ENCODE measurements around the gene APBB2. TPM values are rescaled to one million over a fixed set of nuclear protein-coding genes. Genes with fewer than 3 reads are reported as not detected.
"Not testable (repeated sequence)": the region's sequence is repeated elsewhere in the genome, so short reads cannot be mapped to it uniquely, and the experiment has no call there.

Gene APBB2
- total RNA-seq, 2 experiments from 2014 or later = 0.93 to 13.6 TPM

DNA sequence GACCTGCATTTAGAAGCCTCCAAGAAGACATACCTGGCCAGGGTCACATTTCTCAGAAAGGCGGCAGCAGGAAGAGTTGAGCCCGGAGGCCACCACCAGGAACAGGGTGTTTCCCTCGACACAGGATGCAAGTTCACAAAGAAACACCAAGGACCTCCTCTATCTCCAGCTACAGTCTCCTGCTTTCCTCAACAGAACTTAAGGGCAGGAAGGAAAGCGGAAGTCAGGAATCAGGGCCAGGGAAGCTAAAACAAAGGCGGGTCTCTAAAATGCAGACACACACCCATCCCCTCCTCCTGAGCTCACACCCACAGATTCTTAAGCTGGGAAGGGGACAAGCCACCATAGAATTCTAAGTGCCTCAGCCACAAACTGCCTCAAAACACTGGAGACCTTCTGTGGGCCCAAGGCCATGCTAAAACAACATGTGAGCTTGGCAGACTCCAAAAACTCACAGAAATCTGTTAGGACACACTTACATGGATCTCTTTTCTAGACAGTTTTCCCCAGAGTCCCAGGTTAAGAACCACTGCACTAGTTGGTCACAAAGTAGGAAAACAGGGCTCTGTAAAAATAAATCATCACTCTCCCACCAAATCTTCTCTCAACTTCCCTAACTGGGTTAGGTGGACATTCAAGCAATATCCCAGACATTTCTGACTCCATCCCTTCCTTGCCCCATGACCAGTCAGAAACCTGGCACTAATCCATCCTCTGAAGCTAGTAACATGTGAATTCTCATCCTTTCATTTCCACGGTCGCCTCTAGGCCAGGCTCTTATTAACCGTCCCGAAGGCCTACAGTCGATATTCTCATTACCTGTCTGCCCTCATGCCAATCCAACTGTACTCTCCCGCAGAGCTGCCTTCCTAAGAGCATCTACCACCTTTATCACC is 163.2 kb downstream of the APBB2 start:
- Mint-ChIP-seq H3K4me3 (no peak overlapping the region), H3K27ac (no peak overlapping the region), H3K9me3 (ENCODE audit: low read depth) (no peaks in the 10 kb centered on the region), H3K36me3 (no peaks in the 10 kb centered on the region), H3K4me1 (no peaks in the 10 kb centered on the region), H3K27me3 (no peaks in the 10 kb centered on the region)
- ATAC-seq (no peak), DNase-seq (no peak)
- CTCF ChIA-PET = no interaction called here

DNA sequence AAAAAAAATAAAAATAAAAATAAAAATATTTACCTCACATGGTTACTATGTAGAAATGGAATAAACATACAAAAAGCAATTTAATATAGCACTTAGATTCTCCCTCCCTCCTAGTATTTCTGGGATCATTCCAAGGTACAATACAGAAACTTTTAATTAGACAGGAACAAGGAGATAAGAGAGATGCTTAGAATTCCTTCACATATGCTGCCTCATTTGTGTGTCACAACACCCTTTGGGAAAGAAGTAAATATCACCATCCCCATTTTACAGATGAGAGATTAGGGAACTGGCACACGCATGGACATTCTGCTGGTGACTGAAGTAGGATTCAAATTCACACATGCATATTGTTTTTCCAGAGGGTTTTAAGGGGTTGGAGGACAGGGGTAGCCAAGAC is 164.2 kb downstream of the APBB2 start:
- Mint-ChIP-seq H3K4me1 (no peaks in the 10 kb centered on the region), H3K9me3 (ENCODE audit: low read depth) (peaks cover 2% of the 10 kb centered on the region)
- no peak for DNase-seq

DNA sequence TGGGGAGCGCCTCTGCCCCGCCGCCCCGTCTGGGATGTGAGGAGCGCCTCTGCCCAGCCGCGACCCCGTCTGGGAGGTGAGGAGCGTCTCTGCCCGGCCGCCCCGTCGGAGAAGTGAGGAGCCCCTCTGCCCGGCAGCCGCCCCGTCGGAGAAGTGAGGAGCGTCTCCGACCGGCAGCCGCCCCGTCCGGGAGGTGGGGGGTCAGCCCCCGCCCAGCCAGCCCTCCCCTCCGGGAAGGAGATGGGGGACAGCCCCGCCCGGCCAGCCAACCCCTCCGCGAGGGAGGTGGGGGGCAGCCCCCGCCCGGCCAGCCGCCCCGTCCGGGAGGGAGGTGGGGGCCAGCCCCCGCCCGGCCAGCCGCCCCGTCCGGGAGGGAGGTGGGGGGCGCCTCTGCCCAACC is 165.2 kb downstream of the APBB2 start:
- not testable (repeated sequence) for H3K36me3 Mint-ChIP-seq, H3K4me1 Mint-ChIP-seq

More for the DNA sequence above, 164.2 kb downstream of the APBB2 start:
- H3K27ac Mint-ChIP-seq = no peak overlapping the region
- H3K36me3 Mint-ChIP-seq = no peaks in the 10 kb centered on the region
- ATAC-seq = no peak
- H3K4me3 Mint-ChIP-seq = no peak overlapping the region
- no peaks in the 10 kb centered on the region for H3K27me3 Mint-ChIP-seq
- CTCF ChIA-PET = no interaction called here

DNA sequence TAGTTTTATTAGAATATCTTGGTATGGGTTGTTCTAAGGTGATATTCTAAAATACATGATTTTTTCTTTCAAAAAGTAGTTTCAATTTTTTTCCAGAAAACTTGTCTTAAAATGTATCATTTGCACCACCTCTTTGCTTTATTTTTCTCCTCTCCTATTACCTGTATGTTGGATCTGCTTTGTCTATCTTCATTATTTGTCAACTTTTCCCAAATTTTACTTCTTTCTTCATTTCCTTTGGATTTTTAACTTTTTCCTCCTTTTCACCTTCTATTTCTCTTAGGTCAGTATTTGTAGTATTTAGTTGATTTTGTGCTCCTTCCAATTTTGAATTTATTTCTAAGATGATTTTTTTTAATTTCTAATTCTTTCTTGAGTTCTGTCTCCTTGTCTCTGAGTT is 169.6 kb downstream of the APBB2 start:
- Mint-ChIP-seq H3K4me1 (no peaks in the 10 kb centered on the region), H3K36me3 (no peaks in the 10 kb centered on the region), H3K4me3 (no peak overlapping the region), H3K9me3 (ENCODE audit: low read depth) (peaks cover 6% of the 10 kb centered on the region), H3K27me3 (no peaks in the 10 kb centered on the region), H3K27ac (no peak overlapping the region)
- DNase-seq (no peak), ATAC-seq (no peak)
- CTCF ChIA-PET = no interaction called here

More for the DNA sequence above, 165.2 kb downstream of the APBB2 start:
- H3K27ac Mint-ChIP-seq; H3K27me3 Mint-ChIP-seq; CTCF ChIA-PET; ATAC-seq; DNase-seq; H3K4me3 Mint-ChIP-seq; H3K9me3 Mint-ChIP-seq (ENCODE audit: low read depth): not testable (repeated sequence)

DNA sequence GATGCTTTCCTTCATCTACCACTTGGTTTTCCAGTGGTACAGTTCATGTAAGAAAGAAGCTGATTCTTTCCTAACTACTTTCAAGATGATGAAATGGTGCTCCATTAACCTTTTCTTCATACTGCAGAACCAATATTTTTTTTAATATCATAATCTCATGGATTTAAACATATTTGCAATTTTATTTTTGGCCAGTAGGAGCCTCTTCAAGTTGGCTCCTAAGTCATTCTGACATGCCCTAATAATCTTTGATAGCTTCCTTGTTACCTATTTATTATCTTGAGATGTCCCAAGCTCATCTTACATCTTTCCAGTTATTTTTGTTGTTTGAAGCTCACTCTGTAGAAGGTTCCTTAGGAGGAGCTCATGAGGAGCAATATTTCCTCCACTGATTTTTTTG is 170.2 kb downstream of the APBB2 start:
- no peaks in the 10 kb centered on the region for H3K27me3 Mint-ChIP-seq
- no peak overlapping the region for H3K27ac Mint-ChIP-seq
- DNase-seq (no peak), ATAC-seq (no peak)
- no peak overlapping the region for H3K4me3 Mint-ChIP-seq
- CTCF ChIA-PET = no interaction called here
- no peaks in the 10 kb centered on the region for H3K4me1 Mint-ChIP-seq
- no peaks in the 10 kb centered on the region for H3K36me3 Mint-ChIP-seq
- peaks cover 6% of the 10 kb centered on the region for H3K9me3 Mint-ChIP-seq (ENCODE audit: low read depth)

DNA sequence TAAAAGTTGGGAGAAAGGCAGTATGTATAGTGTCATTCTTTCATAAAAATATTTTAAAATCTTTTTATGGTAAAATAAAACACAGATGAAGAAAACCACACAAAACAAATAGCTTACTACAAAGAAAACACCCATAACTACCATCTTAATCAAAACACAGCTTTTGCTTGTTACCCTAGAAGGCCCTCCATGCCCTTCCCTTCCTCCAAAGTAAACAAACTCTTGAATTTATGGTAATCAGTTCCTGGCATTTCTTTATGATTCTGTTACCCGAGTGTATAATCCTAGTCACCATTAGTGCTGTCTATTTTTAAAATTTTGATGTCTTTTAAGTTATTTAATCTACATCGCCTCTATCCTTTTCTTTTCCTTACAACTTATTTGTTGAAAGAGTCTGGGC is 170.9 kb downstream of the APBB2 start:
- no peaks in the 10 kb centered on the region for H3K4me1 Mint-ChIP-seq
- H3K36me3 Mint-ChIP-seq = no peaks in the 10 kb centered on the region
- ATAC-seq (no peak), DNase-seq (no peak)
- H3K4me3 Mint-ChIP-seq = no peak overlapping the region
- H3K27me3 Mint-ChIP-seq = peaks cover under 1% of the 10 kb centered on the region
- no peak overlapping the region for H3K27ac Mint-ChIP-seq
- H3K9me3 Mint-ChIP-seq (ENCODE audit: low read depth) = peaks cover 6% of the 10 kb centered on the region
- CTCF ChIA-PET = no interaction called here

DNA sequence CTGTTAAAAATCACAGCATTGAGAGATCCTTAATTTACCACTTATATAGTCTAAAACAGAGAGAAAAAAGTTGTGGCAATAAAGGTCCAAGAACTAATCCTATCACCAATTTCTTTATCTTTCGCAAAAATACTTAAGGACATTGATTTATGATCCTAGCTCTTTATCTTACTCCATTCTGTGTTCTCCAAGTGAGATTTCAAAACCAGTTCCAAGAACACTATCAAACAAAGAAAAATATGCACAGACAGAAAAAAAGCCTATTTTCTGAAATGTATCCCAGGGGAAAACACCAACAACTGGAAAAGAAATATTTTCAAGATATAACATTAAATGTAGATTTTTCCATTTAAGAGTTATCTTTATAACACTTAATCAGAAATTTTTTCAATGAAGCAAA is 172.8 kb downstream of the APBB2 start:
- Mint-ChIP-seq H3K4me3 (no peak overlapping the region), H3K27ac (no peak overlapping the region), H3K4me1 (no peaks in the 10 kb centered on the region), H3K36me3 (no peaks in the 10 kb centered on the region), H3K9me3 (ENCODE audit: low read depth) (peaks cover 6% of the 10 kb centered on the region), H3K27me3 (peaks cover 2% of the 10 kb centered on the region)
- ATAC-seq (no peak), DNase-seq (no peak)
- CTCF ChIA-PET = no interaction called here

DNA sequence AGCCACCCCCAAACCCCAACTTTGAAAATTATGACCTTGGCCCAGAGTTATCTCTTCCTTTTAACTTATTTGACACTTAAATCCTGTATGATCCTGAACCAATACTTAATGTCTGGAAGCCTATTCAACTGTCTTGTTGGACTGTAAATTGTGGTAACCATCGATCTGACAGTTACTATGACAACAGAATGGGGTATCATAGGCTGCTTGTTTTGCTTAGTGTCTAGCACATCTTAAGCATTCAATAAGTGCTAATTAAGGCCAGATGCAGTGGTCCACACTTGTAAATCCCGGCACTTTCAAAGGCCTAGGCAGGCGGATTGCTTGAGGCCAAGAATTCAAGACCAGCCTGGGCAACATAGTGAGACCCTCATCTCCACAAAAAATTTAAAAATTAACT is 175.0 kb downstream of the APBB2 start:
- DNase-seq = no peak
- no peak overlapping the region for H3K27ac Mint-ChIP-seq
- ATAC-seq = no peak
- H3K9me3 Mint-ChIP-seq (ENCODE audit: low read depth) = no peaks in the 10 kb centered on the region
- CTCF ChIA-PET = no interaction called here
- no peaks in the 10 kb centered on the region for H3K36me3 Mint-ChIP-seq
- H3K4me3 Mint-ChIP-seq = no peak overlapping the region
- no peaks in the 10 kb centered on the region for H3K4me1 Mint-ChIP-seq
- peaks cover 2% of the 10 kb centered on the region for H3K27me3 Mint-ChIP-seq

DNA sequence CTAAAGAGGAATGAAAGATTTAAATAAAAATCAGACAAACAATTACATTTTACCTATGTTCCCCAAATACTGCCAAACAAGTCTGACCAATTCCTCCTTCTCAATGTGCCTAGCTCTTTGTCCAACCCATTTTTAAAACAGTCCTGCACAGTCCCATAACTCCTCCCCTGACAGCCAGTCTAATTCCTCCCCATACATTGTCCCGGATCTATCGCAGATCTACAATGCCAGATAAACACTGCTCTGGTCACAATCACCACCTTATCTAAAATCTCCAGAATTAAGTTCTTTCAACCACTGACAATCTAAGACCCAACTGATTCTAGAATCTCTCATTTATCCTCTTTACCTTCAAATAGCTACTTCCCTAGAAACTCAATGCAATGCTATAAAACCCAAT is 176.0 kb downstream of the APBB2 start:
- Mint-ChIP-seq H3K27me3 (peaks cover 2% of the 10 kb centered on the region), H3K36me3 (no peaks in the 10 kb centered on the region), H3K4me1 (no peaks in the 10 kb centered on the region), H3K27ac (no peak overlapping the region), H3K4me3 (no peak overlapping the region), H3K9me3 (ENCODE audit: low read depth) (no peaks in the 10 kb centered on the region)
- CTCF ChIA-PET = no interaction called here
- DNase-seq (no peak), ATAC-seq (no peak)

DNA sequence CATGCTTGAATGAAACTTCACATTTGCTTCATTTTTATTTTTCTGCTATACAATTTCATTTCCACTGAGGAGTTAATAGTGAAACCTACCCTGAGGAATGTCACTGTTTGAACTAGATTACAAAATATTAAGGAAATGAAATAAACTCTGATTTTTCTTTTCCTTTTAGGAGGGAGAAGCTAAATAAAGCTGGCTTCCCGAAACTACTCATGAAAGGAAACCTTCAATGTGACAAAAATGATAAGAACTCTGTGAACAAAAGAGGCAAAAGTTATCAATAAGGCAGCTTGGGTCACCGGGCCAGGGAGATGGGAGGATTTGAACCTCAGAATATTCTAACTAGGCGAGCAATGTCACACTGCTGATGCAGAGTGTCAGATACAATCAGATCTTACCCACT is 185.2 kb downstream of the APBB2 start:
- Mint-ChIP-seq H3K27me3 (no peaks in the 10 kb centered on the region), H3K27ac (no peak overlapping the region), H3K36me3 (peaks cover 2% of the 10 kb centered on the region), H3K4me1 (no peaks in the 10 kb centered on the region), H3K4me3 (no peak overlapping the region), H3K9me3 (ENCODE audit: low read depth) (peaks cover 15% of the 10 kb centered on the region)
- CTCF ChIA-PET = no interaction called here
- no peak for ATAC-seq
- DNase-seq = no peak

DNA sequence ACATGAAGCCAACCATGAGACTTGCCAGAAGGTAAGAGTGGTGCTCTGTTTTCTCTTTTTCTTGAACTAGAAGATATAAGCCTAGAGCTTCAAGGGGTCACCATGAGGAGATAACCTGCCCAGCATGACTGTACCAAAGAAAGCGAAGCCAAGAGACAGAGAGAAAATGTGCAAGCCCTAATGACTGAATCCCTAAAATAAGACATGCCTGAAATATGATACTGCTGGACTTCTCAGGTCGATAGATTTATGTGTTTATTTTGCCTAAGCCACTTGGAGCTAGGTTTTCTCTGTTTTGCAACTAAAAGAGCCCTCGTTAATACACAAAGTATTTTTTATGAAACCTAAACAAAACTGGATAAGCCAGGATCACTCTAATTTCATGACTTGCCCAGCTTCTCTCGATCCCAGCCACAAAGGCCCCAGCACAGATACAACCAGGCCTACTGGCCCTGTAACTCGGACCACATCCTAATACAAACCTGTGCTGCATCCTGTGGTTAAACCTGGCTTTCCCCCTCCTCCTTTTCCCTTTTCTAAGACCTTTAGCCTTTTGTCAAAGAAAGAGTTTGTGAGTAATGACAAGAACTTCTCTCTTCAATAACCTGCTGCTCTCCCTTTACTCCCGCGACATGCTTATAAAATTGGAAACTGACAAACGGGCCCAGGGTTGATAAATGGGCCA is 185.8 kb downstream of the APBB2 start:
- no peak overlapping the region for H3K27ac Mint-ChIP-seq
- CTCF ChIA-PET = no interaction called here

DNA sequence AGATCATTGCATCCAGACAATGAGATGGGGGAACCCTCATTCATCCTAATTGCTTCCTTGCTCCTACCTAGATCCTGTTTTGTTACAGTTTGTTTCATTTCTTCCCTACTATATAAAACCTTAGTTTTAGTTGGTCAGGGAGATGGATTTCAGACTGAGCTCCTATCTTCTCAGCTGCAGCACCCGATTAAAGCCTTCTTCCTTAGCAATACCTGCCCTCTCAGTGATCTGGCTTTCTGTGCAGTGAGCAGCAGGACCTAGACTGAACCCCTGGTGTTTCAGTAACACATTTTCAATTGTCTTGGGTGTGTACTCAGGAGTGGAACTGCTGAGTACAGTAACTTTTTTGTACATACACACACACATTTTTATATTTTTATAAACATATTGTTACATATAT is 187.4 kb downstream of the APBB2 start:
- no peak for DNase-seq
- peaks cover 2% of the 10 kb centered on the region for H3K36me3 Mint-ChIP-seq

More for the DNA sequence above, 185.8 kb downstream of the APBB2 start:
- no peaks in the 10 kb centered on the region for H3K4me1 Mint-ChIP-seq
- H3K4me3 Mint-ChIP-seq = no peak overlapping the region
- H3K9me3 Mint-ChIP-seq (ENCODE audit: low read depth) = peaks cover 16% of the 10 kb centered on the region
- DNase-seq (no peak), ATAC-seq (no peak)
- no peaks in the 10 kb centered on the region for H3K27me3 Mint-ChIP-seq
- peaks cover 2% of the 10 kb centered on the region for H3K36me3 Mint-ChIP-seq

DNA sequence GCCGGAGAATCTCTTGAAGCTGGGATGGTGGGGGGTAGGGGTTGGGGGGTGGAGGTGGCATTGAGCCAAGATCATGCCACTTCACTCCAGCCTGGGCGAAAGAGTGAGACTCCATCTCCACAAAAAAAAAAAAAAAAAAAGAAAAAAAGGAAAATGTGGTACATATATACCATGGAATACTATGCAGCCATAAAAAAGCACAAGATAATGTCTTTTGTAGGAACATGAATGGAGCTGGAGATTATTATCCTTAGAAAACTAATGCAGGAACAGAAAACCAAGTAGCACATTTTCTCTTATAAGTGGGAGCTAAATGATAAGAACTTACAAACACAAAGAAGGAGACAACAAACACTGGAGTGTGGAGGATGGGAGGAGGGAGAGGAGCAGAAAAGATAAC is 188.5 kb downstream of the APBB2 start:
- no peak overlapping the region for H3K27ac Mint-ChIP-seq
- CTCF ChIA-PET = no interaction called here
- H3K9me3 Mint-ChIP-seq (ENCODE audit: low read depth) = peaks cover 16% of the 10 kb centered on the region
- no peaks in the 10 kb centered on the region for H3K4me1 Mint-ChIP-seq
- DNase-seq (no peak), ATAC-seq (no peak)
- H3K4me3 Mint-ChIP-seq = no peak overlapping the region
- H3K36me3 Mint-ChIP-seq = peaks cover 2% of the 10 kb centered on the region
- H3K27me3 Mint-ChIP-seq = no peaks in the 10 kb centered on the region

More for the DNA sequence above, 187.4 kb downstream of the APBB2 start:
- Mint-ChIP-seq H3K27ac (no peak overlapping the region), H3K9me3 (ENCODE audit: low read depth) (peaks cover 16% of the 10 kb centered on the region), H3K4me3 (no peak overlapping the region), H3K27me3 (no peaks in the 10 kb centered on the region), H3K4me1 (no peaks in the 10 kb centered on the region)
- ATAC-seq = no peak
- CTCF ChIA-PET = no interaction called here

Data from activated CD8-positive, alpha-beta memory T cell treated with anti-CD3 and anti-CD28 coated beads, Interleukin-2, amount 10 ng/mL, durations not matched to agents 7 days and 5 days (primary cell).